Keratinocyte (primary cell): ENCODE data around the gene MTHFR. TPM values are rescaled to one million over a fixed set of nuclear protein-coding genes. Genes with fewer than 3 reads are reported as not detected.

Source experiments
- DNase-seq: peaks from one replicate; pipeline ENCODE4 v3.0.0-alpha.2; 2011; ENCODE audit warnings: low read depth, missing footprints, low spot score
- FAIRE-seq: peaks from 2 replicates; lab custom pipeline; 2011; peaks lifted over from hg19 to GRCh38; lab: Jason Lieb, UNC
- H2AFZ ChIP-seq: 2 replicates; pipeline ENCODE4 v1.6.0; 2012; ENCODE audit warnings: low read length, control low read depth, inconsistent platforms; ENCODE audit not compliant: control insufficient read depth
- H3K27ac ChIP-seq: 2 replicates; pipeline ENCODE4 v1.5.1; 2011; ENCODE audit warnings: low read length; ENCODE audit not compliant: control insufficient read depth, insufficient read depth
- H3K27me3 ChIP-seq: 3 replicates; pipeline ENCODE4 v1.6.0; 2011; ENCODE audit warnings: low read length; ENCODE audit not compliant: control insufficient read depth, insufficient read depth; ENCODE audit errors: extremely low read depth
- H3K36me3 ChIP-seq, 2 experiments: 2 replicates in 1 of 2; 3 replicates in 1 of 2; pipeline ENCODE4 v1.5.1; 2011; ENCODE audit warnings: low read length in 2 of 2, mild to moderate bottlenecking in 1 of 2; ENCODE audit not compliant: control insufficient read depth in 2 of 2, insufficient read depth in 2 of 2; ENCODE audit errors: extremely low read depth in 1 of 2
- H3K4me1 ChIP-seq: 3 replicates; pipeline ENCODE4 v1.5.1; 2011; ENCODE audit warnings: low read length; ENCODE audit not compliant: control insufficient read depth, insufficient read depth; ENCODE audit errors: extremely low read depth
- H3K4me2 ChIP-seq: 3 replicates; pipeline ENCODE4 v1.6.0; 2011; ENCODE audit warnings: low read depth, low read length; ENCODE audit not compliant: control insufficient read depth, insufficient read depth; ENCODE audit errors: extremely low read depth
- H3K4me3 ChIP-seq, 3 experiments: fragments of 200-600 bp in 1 of 3; sonication (generic) in 1 of 3; 2 replicates in 2 of 3; 3 replicates in 1 of 3; pipeline ENCODE4 v1.5.1; 2011 to 2016; ENCODE audit warnings: low read length in 3 of 3, mild to moderate bottlenecking in 3 of 3, control low read depth in 2 of 3, inconsistent platforms in 1 of 3, low read depth in 1 of 3, mixed read lengths in 1 of 3, mixed run types in 1 of 3, moderate library complexity in 1 of 3; ENCODE audit not compliant: control insufficient read depth in 2 of 3, insufficient read depth in 2 of 3; ENCODE audit errors: extremely low read depth in 1 of 3
- H3K79me2 ChIP-seq: 2 replicates; pipeline ENCODE4 v1.6.0; 2012; ENCODE audit warnings: low read length; ENCODE audit not compliant: control insufficient read depth, insufficient read depth
- H3K9ac ChIP-seq: 3 replicates; pipeline ENCODE4 v1.6.0; 2011; ENCODE audit warnings: low read length; ENCODE audit not compliant: control insufficient read depth, insufficient read depth; ENCODE audit errors: extremely low read depth
- H3K9me1 ChIP-seq: 3 replicates; pipeline ENCODE4 v1.6.0; 2011; ENCODE audit warnings: low read length; ENCODE audit not compliant: control insufficient read depth, insufficient read depth; ENCODE audit errors: extremely low read depth
- H3K9me3 ChIP-seq: 2 replicates; pipeline ENCODE4 v1.5.1; 2012; ENCODE audit warnings: low read depth, low read length; ENCODE audit not compliant: control insufficient read depth
- H4K20me1 ChIP-seq: 3 replicates; pipeline ENCODE4 v1.6.0; 2011; ENCODE audit warnings: low read length; ENCODE audit not compliant: control insufficient read depth, insufficient read depth; ENCODE audit errors: extremely low read depth
- EZH2 ChIP-seq: IDR thresholded peaks from one replicate; pipeline ENCODE4 v1.6.1; 2012; ENCODE audit warnings: inconsistent platforms, mild to moderate bottlenecking, low read length, moderate library complexity
- dilution Hi-C: fragments of 300-500 bp; cut with MboI; formaldehyde crosslinking; loops from one replicate; pipeline ENCODE4 v1.7.0; 2020; ENCODE audit warnings: low sequenced_read_pairs; ENCODE audit not compliant: extremely low pct_ligation_motif_present
- polyA plus RNA-seq, 5 experiments: library from polyadenylated mRNA; depleted of rRNA in 3 of 5; stranded (reverse) in 3 of 5; stranded (forward) in 1 of 5; unstranded in 1 of 5; fragments of >200 nt; gene quantifications; 1 replicate in 1 of 5; 2 replicates in 3 of 5; 3 replicates in 1 of 5; pipeline versions ENCODE4 v1.2.1 to v1.2.3, GENCODE V29; 2011 to 2012; ENCODE audit warnings: missing spikeins in 2 of 5, low read depth in 1 of 5, low replicate concordance in 1 of 5
- TF ChIP-seq, protein P1 (sequence below), 3 experiments: IDR thresholded peaks in 1 of 3; conservative IDR thresholded peaks in 1 of 3; optimal IDR thresholded peaks in 1 of 3; 2 replicates in 2 of 3; 3 replicates in 1 of 3; pipeline versions ENCODE3 to v1.5.1; 2011; ENCODE audit warnings: low read length in 3 of 3, mild to moderate bottlenecking in 3 of 3, moderate library complexity in 2 of 3, control low read depth in 1 of 3, inconsistent platforms in 1 of 3; ENCODE audit not compliant: insufficient read depth in 2 of 3; ENCODE audit errors: extremely low read depth in 1 of 3

Gene MTHFR
- polyA plus RNA-seq, 1 donor (not counting 4 experiments of a cell fraction or from before 2014, with no cell fraction given), result 5.2 TPM

DNA sequence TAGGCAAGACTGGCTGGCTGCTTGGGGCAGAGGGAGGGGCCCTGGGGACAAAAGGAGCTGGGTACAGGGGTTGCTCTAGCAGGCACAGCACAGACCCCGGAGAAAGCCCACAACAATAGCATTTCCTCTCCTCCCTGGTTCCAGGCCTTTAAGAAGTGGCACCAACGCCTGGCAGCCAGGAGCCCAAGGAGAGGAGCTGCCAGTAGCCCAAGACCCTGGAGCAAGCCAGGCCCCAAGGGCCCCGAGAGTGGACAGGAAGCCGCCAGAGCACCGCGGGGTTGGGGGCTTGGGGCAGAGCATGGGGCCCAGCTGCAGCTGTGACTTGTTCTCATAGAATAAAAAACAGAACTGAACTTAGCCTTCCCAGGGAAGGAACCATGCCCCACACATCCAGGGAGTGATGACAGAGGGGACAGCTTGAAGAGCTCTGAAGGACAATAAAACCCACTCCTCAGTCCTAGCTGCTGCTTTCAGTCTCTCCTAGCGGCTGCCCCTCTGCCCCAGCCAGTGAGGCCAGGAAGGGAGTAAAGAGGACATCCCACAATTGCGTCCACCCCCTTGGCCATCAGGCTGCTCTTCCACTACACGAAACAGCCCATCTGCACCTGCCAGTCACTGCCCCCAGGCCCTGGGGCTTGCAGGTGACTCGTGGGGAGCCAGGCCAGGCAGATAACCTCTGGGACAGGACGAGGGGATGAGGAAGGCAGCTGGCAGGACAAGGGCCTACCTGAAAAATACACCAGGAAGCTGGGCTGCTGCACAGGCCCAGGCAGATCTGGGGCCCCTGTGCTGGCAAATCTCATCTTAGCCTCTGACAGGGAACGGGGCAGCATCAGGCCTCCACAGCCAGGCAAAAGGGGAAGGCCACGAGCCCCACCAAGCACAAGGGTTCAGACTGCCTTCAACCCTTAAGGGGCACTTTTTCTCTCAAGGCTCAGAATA lies 16.4 kb downstream of the MTHFR start:
- no peaks in the 10 kb centered on the region for H3K9me1 ChIP-seq
- no peak overlapping the region for H2AFZ ChIP-seq
- dilution Hi-C loops, result no loop called here
- no peak overlapping the region for H3K9ac ChIP-seq
- H3K4me2 ChIP-seq, result no peak overlapping the region
- no peak overlapping the region for H3K27ac ChIP-seq
- peaks cover 28% of the 10 kb centered on the region for H3K4me1 ChIP-seq
- H3K36me3 ChIP-seq, result peaks cover 0 to 5% of the 10 kb centered on the region in 2 experiments
- H3K4me3 ChIP-seq, result no peak overlapping the region
- H3K79me2 ChIP-seq, result no peaks in the 10 kb centered on the region
- DNase-seq (no peak), FAIRE-seq (no peak)
- no peak for TF ChIP-seq EZH2
- TF ChIP-seq, protein P1, sequence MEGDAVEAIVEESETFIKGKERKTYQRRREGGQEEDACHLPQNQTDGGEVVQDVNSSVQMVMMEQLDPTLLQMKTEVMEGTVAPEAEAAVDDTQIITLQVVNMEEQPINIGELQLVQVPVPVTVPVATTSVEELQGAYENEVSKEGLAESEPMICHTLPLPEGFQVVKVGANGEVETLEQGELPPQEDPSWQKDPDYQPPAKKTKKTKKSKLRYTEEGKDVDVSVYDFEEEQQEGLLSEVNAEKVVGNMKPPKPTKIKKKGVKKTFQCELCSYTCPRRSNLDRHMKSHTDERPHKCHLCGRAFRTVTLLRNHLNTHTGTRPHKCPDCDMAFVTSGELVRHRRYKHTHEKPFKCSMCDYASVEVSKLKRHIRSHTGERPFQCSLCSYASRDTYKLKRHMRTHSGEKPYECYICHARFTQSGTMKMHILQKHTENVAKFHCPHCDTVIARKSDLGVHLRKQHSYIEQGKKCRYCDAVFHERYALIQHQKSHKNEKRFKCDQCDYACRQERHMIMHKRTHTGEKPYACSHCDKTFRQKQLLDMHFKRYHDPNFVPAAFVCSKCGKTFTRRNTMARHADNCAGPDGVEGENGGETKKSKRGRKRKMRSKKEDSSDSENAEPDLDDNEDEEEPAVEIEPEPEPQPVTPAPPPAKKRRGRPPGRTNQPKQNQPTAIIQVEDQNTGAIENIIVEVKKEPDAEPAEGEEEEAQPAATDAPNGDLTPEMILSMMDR (optimal IDR thresholded peaks at IDR 0.05 in 1 of 3, IDR thresholded peaks at IDR 0.05 in 1 of 3, conservative IDR thresholded peaks at IDR 0.05 in 1 of 3; ENCODE audit: extremely low read depth in 1 of 3, insufficient read depth in 2 of 3, low read length in 3 of 3), result no peak
- H3K9me3 ChIP-seq, result no peaks in the 10 kb centered on the region
- no peaks in the 10 kb centered on the region for H3K27me3 ChIP-seq
- H4K20me1 ChIP-seq, result no peaks in the 10 kb centered on the region

GRCh38 chr1:11788549-11789053 lies 17.2 kb downstream of the MTHFR start:
- H3K9me3 ChIP-seq, result no peaks in the 10 kb centered on the region
- peaks cover 0 to 3% of the 10 kb centered on the region in 2 experiments for H3K36me3 ChIP-seq
- H3K27ac ChIP-seq, result no peak overlapping the region
- H3K4me3 ChIP-seq, result no peak overlapping the region
- no peaks in the 10 kb centered on the region for H3K79me2 ChIP-seq
- DNase-seq (no peak), FAIRE-seq (no peak)
- peaks cover 28% of the 10 kb centered on the region for H3K4me1 ChIP-seq
- H4K20me1 ChIP-seq, result no peaks in the 10 kb centered on the region
- no peak overlapping the region for H3K4me2 ChIP-seq
- dilution Hi-C loops, result no loop called here
- no peak for TF ChIP-seq EZH2
- TF ChIP-seq, protein P1 (optimal IDR thresholded peaks at IDR 0.05 in 1 of 3, IDR thresholded peaks at IDR 0.05 in 1 of 3, conservative IDR thresholded peaks at IDR 0.05 in 1 of 3; ENCODE audit: extremely low read depth in 1 of 3, insufficient read depth in 2 of 3, low read length in 3 of 3), result no peak
- H3K9ac ChIP-seq, result no peak overlapping the region
- H3K9me1 ChIP-seq, result no peaks in the 10 kb centered on the region
- H3K27me3 ChIP-seq, result no peaks in the 10 kb centered on the region
- H2AFZ ChIP-seq, result no peak overlapping the region
